ENCODE results near the gene CHRNE. TPM values are rescaled to one million over a fixed set of nuclear protein-coding genes. Genes with fewer than 3 reads are reported as not detected.
A peak's percentile ranks its signal among the peaks of the same experiment; 100 is the strongest.

CHRNE gene
- total and polyA plus RNA-seq, 2 of the 13 experiments (the other 11 are each of a cell fraction or from before 2014, with no cell fraction given): 0.53 to 0.59 TPM

DNA sequence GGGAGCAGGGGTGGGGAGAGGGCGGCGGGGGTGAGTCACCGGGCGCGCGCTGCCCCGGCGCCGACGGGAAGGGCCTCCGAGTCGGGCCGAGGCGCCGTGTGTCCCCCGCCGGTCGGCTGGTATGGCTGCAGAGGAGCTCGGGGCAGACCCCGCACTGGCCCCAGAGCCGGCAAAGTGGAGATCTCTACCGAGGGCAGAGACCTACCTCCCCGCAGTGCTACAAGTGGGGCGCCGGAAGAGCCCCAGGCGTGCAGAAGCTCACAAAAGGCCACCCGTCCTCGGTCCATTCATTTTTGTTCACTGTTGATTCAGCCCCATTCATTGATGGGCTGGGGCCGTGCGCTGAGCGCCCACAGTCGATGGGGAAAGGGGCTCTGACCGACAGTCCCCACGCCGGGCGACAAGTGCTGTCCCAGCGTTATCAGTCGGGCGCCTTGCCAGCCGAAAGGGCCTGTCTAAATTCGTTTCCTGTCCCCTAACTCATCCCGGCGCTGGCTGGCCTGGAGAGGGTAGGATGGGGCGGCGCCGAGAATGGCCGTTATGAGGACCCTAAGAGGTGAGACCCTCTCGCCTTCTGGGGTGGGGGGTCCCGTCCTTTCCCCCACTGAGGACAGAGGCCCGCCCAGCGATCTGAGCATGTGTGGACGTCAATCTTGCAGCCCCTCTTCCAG is 47.3 kb upstream of the CHRNE start (continued):
- TF ChIP-seq KLF6 (CRISPR knock-in tag; IDR thresholded peaks at IDR 0.05) (no peak), TRIM24 (CRISPR knock-in tag; IDR thresholded peaks at IDR 0.05) (no peak), NR2C2 (CRISPR knock-in tag; IDR thresholded peaks at IDR 0.05; ENCODE audit: borderline replicate concordance) (no peak), MTA1 (CRISPR knock-in tag; IDR thresholded peaks at IDR 0.05; ENCODE audit: borderline replicate concordance) (peak; percentile 69; the same call in 1 of the 2 replicates), RARG (CRISPR knock-in tag; IDR thresholded peaks at IDR 0.05; ENCODE audit: low read depth) (no peak), KLF15 (CRISPR knock-in tag; IDR thresholded peaks at IDR 0.05; ENCODE audit: borderline replicate concordance) (peak; percentile 17; the same call in 1 of the 2 replicates), ZNF589 (CRISPR knock-in tag; conservative IDR thresholded peaks at IDR 0.05) (no peak), POLR2AphosphoS5 (IDR thresholded peaks at IDR 0.05; ENCODE audit: low read depth, low read length) (peak; percentile 40; the same call in 1 of the 2 replicates), ZBTB7A (CRISPR knock-in tag; IDR thresholded peaks at IDR 0.05) (peak; percentile 63; the same call in 1 of the 2 replicates), ZNF3 (CRISPR knock-in tag; IDR thresholded peaks at IDR 0.05) (no peak), ZNF546 (CRISPR knock-in tag; conservative IDR thresholded peaks at IDR 0.05) (no peak), ZEB1 (IDR thresholded peaks at IDR 0.05; ENCODE audit: insufficient replicate concordance, low read depth) (peak; percentile 65), ZNF232 (CRISPR knock-in tag; IDR thresholded peaks at IDR 0.05; ENCODE audit: borderline replicate concordance) (0 out of 2 replicates have a peak, but pooled peaks have one; percentile 6), ZNF713 (CRISPR knock-in tag; IDR thresholded peaks at IDR 0.05) (no peak), ZBTB38 (CRISPR knock-in tag; IDR thresholded peaks at IDR 0.05) (0 out of 2 replicates have a peak, but pooled peaks have one; percentile 15), HOXA3 (CRISPR knock-in tag; IDR thresholded peaks at IDR 0.05) (peak; percentile 5; the same call in 1 of the 2 replicates), DNMT1 (CRISPR knock-in tag; IDR thresholded peaks at IDR 0.05) (no peak), GABPA (IDR thresholded peaks at IDR 0.05; ENCODE audit: low read depth, low read length) (no peak), GABPA (CRISPR knock-in tag; IDR thresholded peaks at IDR 0.05; ENCODE audit: low read depth) (no peak), ZNF44 (CRISPR knock-in tag; IDR thresholded peaks at IDR 0.05) (0 out of 2 replicates have a peak, but pooled peaks have one; percentile 50), MAFG (CRISPR knock-in tag; IDR thresholded peaks at IDR 0.05) (no peak), KDM5B (CRISPR knock-in tag; IDR thresholded peaks at IDR 0.05; ENCODE audit: borderline replicate concordance) (peak; percentile 49)
- TF ChIP-seq, protein P1, sequence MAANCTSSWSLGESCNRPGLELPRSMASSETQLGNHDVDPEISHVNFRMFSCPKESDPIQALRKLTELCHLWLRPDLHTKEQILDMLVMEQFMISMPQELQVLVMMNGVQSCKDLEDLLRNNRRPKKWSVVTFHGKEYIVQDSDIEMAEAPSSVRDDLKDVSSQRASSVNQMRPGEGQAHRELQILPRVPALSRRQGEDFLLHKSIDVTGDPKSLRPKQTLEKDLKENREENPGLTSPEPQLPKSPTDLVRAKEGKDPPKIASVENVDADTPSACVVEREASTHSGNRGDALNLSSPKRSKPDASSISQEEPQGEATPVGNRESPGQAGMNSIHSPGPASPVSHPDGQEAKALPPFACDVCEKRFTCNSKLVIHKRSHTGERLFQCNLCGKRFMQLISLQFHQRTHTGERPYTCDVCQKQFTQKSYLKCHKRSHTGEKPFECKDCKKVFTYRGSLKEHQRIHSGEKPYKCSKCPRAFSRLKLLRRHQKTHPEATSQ (CRISPR knock-in tag; IDR thresholded peaks at IDR 0.05; ENCODE audit: borderline replicate concordance): no peak
- TF ChIP-seq, protein P2, sequence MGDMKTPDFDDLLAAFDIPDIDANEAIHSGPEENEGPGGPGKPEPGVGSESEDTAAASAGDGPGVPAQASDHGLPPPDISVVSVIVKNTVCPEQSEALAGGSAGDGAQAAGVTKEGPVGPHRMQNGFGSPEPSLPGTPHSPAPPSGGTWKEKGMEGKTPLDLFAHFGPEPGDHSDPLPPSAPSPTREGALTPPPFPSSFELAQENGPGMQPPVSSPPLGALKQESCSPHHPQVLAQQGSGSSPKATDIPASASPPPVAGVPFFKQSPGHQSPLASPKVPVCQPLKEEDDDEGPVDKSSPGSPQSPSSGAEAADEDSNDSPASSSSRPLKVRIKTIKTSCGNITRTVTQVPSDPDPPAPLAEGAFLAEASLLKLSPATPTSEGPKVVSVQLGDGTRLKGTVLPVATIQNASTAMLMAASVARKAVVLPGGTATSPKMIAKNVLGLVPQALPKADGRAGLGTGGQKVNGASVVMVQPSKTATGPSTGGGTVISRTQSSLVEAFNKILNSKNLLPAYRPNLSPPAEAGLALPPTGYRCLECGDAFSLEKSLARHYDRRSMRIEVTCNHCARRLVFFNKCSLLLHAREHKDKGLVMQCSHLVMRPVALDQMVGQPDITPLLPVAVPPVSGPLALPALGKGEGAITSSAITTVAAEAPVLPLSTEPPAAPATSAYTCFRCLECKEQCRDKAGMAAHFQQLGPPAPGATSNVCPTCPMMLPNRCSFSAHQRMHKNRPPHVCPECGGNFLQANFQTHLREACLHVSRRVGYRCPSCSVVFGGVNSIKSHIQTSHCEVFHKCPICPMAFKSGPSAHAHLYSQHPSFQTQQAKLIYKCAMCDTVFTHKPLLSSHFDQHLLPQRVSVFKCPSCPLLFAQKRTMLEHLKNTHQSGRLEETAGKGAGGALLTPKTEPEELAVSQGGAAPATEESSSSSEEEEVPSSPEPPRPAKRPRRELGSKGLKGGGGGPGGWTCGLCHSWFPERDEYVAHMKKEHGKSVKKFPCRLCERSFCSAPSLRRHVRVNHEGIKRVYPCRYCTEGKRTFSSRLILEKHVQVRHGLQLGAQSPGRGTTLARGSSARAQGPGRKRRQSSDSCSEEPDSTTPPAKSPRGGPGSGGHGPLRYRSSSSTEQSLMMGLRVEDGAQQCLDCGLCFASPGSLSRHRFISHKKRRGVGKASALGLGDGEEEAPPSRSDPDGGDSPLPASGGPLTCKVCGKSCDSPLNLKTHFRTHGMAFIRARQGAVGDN (CRISPR knock-in tag; IDR thresholded peaks at IDR 0.05): peak; percentile 53
